Subcutaneous adipose tissue (tissue), 4 donors: ENCODE measurements around the gene CREB3L2. TPM values are rescaled to one million over a fixed set of nuclear protein-coding genes. Genes with fewer than 3 reads are reported as not detected.

Source experiments
- CTCF ChIP-seq: fragments of 450-650 bp; IDR thresholded peaks from one replicate; pipeline ENCODE4 v1.5.1; 2016; ENCODE audit warnings: low read depth, mild to moderate bottlenecking, control low read depth, antibody characterized with exemption, moderate library complexity
- total RNA-seq, 4 donors: library from RNA; depleted of rRNA; stranded (reverse); fragments of >200 nt; gene quantifications; one replicate each; pipeline ENCODE4 v1.1.0, GENCODE V29; 2016

CREB3L2 gene
- total RNA-seq, 4 donors from 2014 or later, result 26.9 to 78.4 (median 30.8) TPM

DNA sequence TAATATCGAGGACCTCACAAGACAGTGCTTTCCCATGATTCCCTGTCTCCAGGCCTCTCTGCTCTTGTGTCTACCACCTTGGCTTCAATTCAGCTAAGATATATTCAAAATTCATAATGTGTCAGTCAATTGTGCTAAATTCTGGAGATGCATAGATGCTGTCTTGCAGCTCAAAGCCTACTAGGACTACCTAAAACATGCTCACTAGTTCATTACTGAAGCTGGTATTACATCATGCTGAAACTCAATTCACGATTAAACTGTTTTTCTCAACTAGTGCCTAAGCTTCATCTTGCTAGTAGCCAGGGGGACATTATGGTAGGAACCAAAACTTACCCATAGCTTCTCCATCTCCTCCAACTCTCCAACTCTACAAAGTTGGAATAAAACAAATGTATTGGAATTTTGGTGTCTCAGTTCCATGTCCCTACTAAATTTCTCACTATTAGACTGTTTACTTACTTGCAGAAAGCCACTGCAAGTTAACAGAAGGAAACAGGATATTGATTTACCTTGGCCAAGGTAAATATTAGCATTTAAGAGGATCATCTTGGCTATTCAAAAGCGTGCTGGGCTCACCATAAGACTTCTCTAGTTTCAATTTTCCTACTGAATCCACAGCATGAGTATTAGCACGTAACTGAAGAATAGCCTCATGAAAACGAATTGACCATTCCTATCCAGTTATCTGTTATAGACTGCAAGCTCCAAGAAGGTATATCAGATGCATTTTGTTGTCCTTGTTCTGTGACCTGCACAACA, 53.6 kb downstream of the CREB3L2 start:
- no peak for TF ChIP-seq CTCF

GRCh38 chr7:137947046-137947445, 54.8 kb downstream of the CREB3L2 start:
- TF ChIP-seq CTCF, result no peak

DNA sequence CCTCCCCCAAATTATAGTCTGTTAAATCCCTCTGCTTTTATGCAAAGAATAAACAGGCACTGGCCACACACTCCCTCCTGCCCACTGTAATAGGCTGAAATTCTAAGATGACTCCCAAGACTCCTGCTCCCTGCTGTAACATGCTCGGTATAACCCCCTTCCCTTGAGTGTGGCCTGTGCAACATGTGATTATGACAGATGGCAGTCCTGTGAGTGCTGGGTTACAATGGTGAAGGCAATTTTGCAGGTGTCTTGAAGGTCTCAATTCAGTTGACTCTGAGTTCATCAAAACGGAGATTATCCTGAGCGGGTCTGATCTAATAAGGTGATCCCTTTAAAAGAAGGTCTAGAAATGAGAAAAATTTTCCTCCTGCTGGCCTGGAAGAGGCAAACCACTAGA, 55.9 kb downstream of the CREB3L2 start:
- no peak for TF ChIP-seq CTCF

- no peak for TF ChIP-seq CTCF
Measured at GRCh38 chr7:137944168-137944567, 57.7 kb downstream of the CREB3L2 start.

DNA sequence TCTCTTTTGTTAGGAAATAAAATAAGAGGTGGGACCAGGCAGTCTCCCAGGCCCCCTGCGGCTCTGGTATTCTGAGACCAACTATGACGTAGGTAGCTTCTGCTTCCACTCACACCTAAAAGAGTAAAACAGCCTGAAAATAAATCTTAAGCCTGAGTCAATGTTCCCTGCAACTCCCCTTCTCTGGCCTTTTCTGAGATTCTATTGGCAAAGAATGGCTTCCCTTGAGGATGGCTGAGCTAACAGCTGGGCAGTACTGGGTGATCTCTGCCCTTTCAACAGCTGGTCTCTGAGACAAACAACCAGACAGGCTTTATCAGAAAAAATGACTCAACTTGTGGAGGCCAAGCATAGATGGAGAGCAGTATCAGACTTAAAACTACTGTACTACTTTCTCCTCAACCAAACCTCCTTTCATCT, 58.7 kb downstream of the CREB3L2 start:
- no peak for TF ChIP-seq CTCF

- TF ChIP-seq CTCF, result no peak
Measured at GRCh38 chr7:137942484-137943115, 59.3 kb downstream of the CREB3L2 start.

- no peak for TF ChIP-seq CTCF
Measured at GRCh38 chr7:137940656-137941518, 61.0 kb downstream of the CREB3L2 start.
